Measurements from ENCODE around the gene ADGRB2.

The ADGRB2 gene

GRCh38 chr1:31715087-31715872, 48.9 kb downstream of the ADGRB2 start:
- Histone ChIP-seq H3K27me3 (ENCODE audit: insufficient read depth, low read depth, severe bottlenecking) (no peaks in the 10 kb centered on the region), H3K27ac (peak overlapping the region; percentile 66; the same call in 1 of the 2 replicates)
- DNase-seq = peak; percentile 30

DNA sequence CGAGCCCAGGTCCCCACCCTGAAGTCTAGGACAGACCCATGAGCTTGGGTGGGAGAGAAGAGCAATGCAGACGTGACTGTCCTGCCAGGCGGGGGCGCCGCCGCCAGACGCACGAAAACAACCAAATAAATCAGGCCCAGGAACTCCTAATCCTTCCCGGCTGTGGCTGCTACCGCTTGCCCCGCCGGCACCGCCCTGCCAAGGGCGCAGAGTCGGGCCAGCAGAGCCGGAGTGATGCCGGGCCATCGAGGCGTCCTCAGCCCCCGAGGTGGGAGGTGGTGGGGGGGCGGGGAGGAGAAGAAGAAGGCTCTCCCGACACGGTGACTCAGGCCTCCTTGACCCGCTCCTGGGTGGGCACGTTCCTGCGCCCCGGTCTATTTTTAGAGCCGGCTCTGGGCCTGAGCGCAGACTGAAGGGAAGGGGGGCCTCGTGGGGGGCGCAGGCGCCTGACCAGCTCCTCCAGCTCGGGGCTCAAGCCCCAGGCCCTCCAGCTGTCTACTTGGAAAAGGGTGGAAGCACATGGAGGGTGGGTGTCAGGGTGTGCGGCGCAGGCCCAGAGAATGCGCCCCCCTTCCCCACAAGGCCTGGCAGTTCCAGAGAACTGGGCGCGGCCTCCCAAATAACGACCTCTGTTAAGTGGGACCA, 49.6 kb downstream of the ADGRB2 start:
- Histone ChIP-seq H3K27me3 (ENCODE audit: insufficient read depth, low read depth, severe bottlenecking) (no peaks in the 10 kb centered on the region), H3K36me3 (no peaks in the 10 kb centered on the region), H3K9me3 (ENCODE audit: severe bottlenecking) (no peaks in the 10 kb centered on the region), H3K27ac (peak overlapping the region; percentile 66), H3K4me3 (ENCODE audit: low read depth, low read length) (peak overlapping the region; percentile 17)
- DNase-seq = peak; percentile 76
- peak; percentile 83 for TF ChIP-seq CTCF (IDR thresholded peaks at IDR 0.05; ENCODE audit: low read depth, low read length)

More at GRCh38 chr1:31715087-31715872, 48.9 kb downstream of the ADGRB2 start:
- Histone ChIP-seq H3K9me3 (ENCODE audit: severe bottlenecking) (no peaks in the 10 kb centered on the region), H3K4me3 (ENCODE audit: low read depth, low read length) (no peak overlapping the region), H3K36me3 (no peaks in the 10 kb centered on the region)
- TF ChIP-seq CTCF (IDR thresholded peaks at IDR 0.05; ENCODE audit: low read depth, low read length) = peak; percentile 44

GRCh38 chr1:31712630-31713029, 51.5 kb downstream of the ADGRB2 start:
- Histone ChIP-seq H3K9me3 (ENCODE audit: severe bottlenecking) (no peaks in the 10 kb centered on the region), H3K4me3 (ENCODE audit: low read depth, low read length) (no peak overlapping the region), H3K27ac (no peak overlapping the region), H3K36me3 (no peaks in the 10 kb centered on the region), H3K27me3 (ENCODE audit: insufficient read depth, low read depth, severe bottlenecking) (no peaks in the 10 kb centered on the region)
- TF ChIP-seq CTCF (IDR thresholded peaks at IDR 0.05; ENCODE audit: low read depth, low read length) = no peak
- DNase-seq = no peak

- Histone ChIP-seq H3K36me3 (no peaks in the 10 kb centered on the region), H3K27me3 (ENCODE audit: insufficient read depth, low read depth, severe bottlenecking) (no peaks in the 10 kb centered on the region), H3K4me3 (ENCODE audit: low read depth, low read length) (no peak overlapping the region), H3K27ac (no peak overlapping the region), H3K9me3 (ENCODE audit: severe bottlenecking) (no peaks in the 10 kb centered on the region)
- DNase-seq = no peak
- TF ChIP-seq CTCF (IDR thresholded peaks at IDR 0.05; ENCODE audit: low read depth, low read length) = no peak
Observed at GRCh38 chr1:31712068-31712467, 52.1 kb downstream of the ADGRB2 start.

GRCh38 chr1:31708324-31708723, 55.8 kb downstream of the ADGRB2 start:
- Histone ChIP-seq H3K36me3 (no peaks in the 10 kb centered on the region), H3K27me3 (ENCODE audit: insufficient read depth, low read depth, severe bottlenecking) (no peaks in the 10 kb centered on the region), H3K4me3 (ENCODE audit: low read depth, low read length) (no peak overlapping the region), H3K9me3 (ENCODE audit: severe bottlenecking) (no peaks in the 10 kb centered on the region), H3K27ac (no peak overlapping the region; the same call in 1 of the 2 replicates)
- no peak for DNase-seq
- no peak for TF ChIP-seq CTCF (IDR thresholded peaks at IDR 0.05; ENCODE audit: low read depth, low read length)
